Panc1 (cell line): ENCODE results near the gene NSMCE1. TPM values are rescaled to one million over a fixed set of nuclear protein-coding genes. Genes with fewer than 3 reads are reported as not detected.

Experiments used
- ATAC-seq: fragments of 200-7000 bp; cut with Tn5 transposase; 2 replicates; pipeline ENCODE4 v1.9.1; 2020; ENCODE audit warnings: mild to moderate bottlenecking, moderate library complexity
- BruUV-seq: library from RNA; stranded (reverse); fragments of 400-500 nt; replicated peaks from 2 replicates; lab custom pipeline; 2021; lab: Mats Ljungman, UMichigan
- CTCF ChIA-PET: fragments of 300-600 bp; sonication (Branson Sonifier 250); formaldehyde crosslinking; loops from one replicate; lab custom pipeline; 2022; ENCODE audit warnings: antibody characterized with exemption; lab: Charles Lee
- POLR2A ChIA-PET: fragments of 300-600 bp; sonication (Branson Sonifier 250); formaldehyde crosslinking; loops from one replicate; lab custom pipeline; 2022; ENCODE audit warnings: antibody characterized with exemption; lab: Charles Lee
- DNase-seq: peaks from one replicate; pipeline ENCODE4 v3.0.0-alpha.2; 2010; ENCODE audit warnings: low read depth, low spot score
- H3K27ac ChIP-seq: 2 replicates; pipeline ENCODE4 v1.5.1; 2011; ENCODE audit warnings: mild to moderate bottlenecking, low read length, inconsistent platforms
- H3K27me3 ChIP-seq: fragments of 200-500 bp; sonication (Bioruptor generic); 2 replicates; pipeline ENCODE4 v1.6.0; 2014; ENCODE audit warnings: low read length, inconsistent platforms; ENCODE audit not compliant: control insufficient read depth, insufficient read depth
- H3K36me3 ChIP-seq: fragments of 200-500 bp; sonication (Bioruptor generic); 2 replicates; pipeline ENCODE4 v1.5.1; 2014; ENCODE audit warnings: inconsistent platforms, mild to moderate bottlenecking, low read length, moderate library complexity; ENCODE audit not compliant: control insufficient read depth, insufficient read depth
- H3K4me1 ChIP-seq: 2 replicates; pipeline ENCODE4 v1.5.1; 2011; ENCODE audit warnings: inconsistent platforms, mild to moderate bottlenecking, low read length, moderate library complexity; ENCODE audit not compliant: control insufficient read depth, insufficient read depth
- H3K4me3 ChIP-seq, 2 experiments: 2 replicates each; pipeline ENCODE4 v1.5.1; 2011 to 2012; ENCODE audit warnings: low read depth in 2 of 2, low read length in 2 of 2, mild to moderate bottlenecking in 2 of 2, inconsistent platforms in 1 of 2, moderate library complexity in 1 of 2
- H3K9me3 ChIP-seq: fragments of 200-500 bp; sonication (Bioruptor generic); 2 replicates; pipeline ENCODE4 v1.5.1; 2014; ENCODE audit warnings: low read depth, mild to moderate bottlenecking, inconsistent platforms, low read length, moderate library complexity; ENCODE audit not compliant: control insufficient read depth, insufficient read depth
- POLR2AphosphoS5 ChIP-seq: IDR thresholded peaks from 2 replicates; pipeline ENCODE4 v1.6.1; 2012; ENCODE audit warnings: mild to moderate bottlenecking, low read depth, low read length, moderate library complexity
- SIN3A ChIP-seq: IDR thresholded peaks from 2 replicates; pipeline ENCODE4 v1.6.1; 2012; ENCODE audit warnings: low read depth, mild to moderate bottlenecking, low read length, moderate library complexity, borderline replicate concordance; ENCODE audit not compliant: insufficient read depth
- TCF7L2 ChIP-seq: IDR thresholded peaks from 2 replicates; pipeline ENCODE4 v1.6.1; 2011; ENCODE audit warnings: mild to moderate bottlenecking, low read depth, low read length, inconsistent platforms
- in situ Hi-C: cut with HindIII; loops from 2 replicates; pipeline ENCODE4 v1.10.0; 2016; ENCODE audit warnings: low sequenced_read_pairs, low pct_unique_long_range_greater_than_20kb
- intact Hi-C: fragments of 100-400 bp; cut with micrococcal nuclease; formaldehyde crosslinking; loops from one replicate; pipeline ENCODE4 v1.10.0; 2022; ENCODE audit not compliant: unreplicated experiment
- total RNA-seq: library from RNA; stranded (reverse); gene quantifications from one replicate; pipeline ENCODE4 v1.2.1, GENCODE V29; 2021; ENCODE audit not compliant: unreplicated experiment
- TF ChIP-seq, protein P1 (sequence below), 2 experiments: IDR thresholded peaks; 2 replicates each; pipeline ENCODE4 v1.6.1; 2011 to 2012; ENCODE audit warnings: low read depth in 2 of 2, control low read depth in 1 of 2, low read length in 1 of 2, mild to moderate bottlenecking in 1 of 2, moderate library complexity in 1 of 2; ENCODE audit not compliant: insufficient read depth in 1 of 2
- TF ChIP-seq, protein P2 (sequence below): fragments of 450-650 bp; IDR thresholded peaks from 2 replicates; pipeline ENCODE4 v1.5.1; 2017; ENCODE audit warnings: mild to moderate bottlenecking

Gene NSMCE1
- total RNA-seq, 1 experiment from 2014 or later, result 48.2 TPM

DNA sequence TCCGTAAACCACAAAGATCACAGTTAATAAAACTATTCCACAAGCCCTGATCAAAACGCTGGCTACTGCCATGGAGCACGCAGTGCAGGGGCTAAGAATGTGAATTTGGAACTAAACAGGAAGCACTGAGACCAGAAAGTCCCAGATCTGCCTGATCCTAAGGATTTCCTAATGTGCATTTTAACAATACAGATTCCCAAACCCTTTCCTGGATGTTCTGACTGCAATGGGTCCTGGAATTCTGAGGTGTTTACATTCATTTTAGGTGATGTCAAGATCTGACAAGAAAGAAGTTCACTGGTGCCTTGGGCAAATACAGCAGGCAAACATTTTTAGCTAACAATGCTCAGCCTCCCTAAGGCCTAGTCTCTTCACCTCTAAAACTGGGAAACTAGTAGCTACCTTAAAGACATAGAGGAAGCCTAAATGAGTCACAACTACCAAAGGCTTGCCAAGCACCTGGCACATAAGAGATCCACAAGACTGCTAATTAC is 10.3 kb downstream of the NSMCE1 start:
- Histone ChIP-seq H3K4me1 (peaks cover 5% of the 10 kb centered on the region), H3K27me3 (no peaks in the 10 kb centered on the region), H3K9me3 (no peaks in the 10 kb centered on the region), H3K27ac (no peak overlapping the region), H3K36me3 (no peaks in the 10 kb centered on the region; the same call in 1 of the 2 replicates), H3K4me3 (no peak overlapping the region)
- CTCF ChIA-PET, result no interaction called here
- in situ Hi-C loops, result no loop called here
- intact Hi-C loops, result no loop called here
- POLR2A ChIA-PET, result no interaction called here
- TF ChIP-seq, protein P1, sequence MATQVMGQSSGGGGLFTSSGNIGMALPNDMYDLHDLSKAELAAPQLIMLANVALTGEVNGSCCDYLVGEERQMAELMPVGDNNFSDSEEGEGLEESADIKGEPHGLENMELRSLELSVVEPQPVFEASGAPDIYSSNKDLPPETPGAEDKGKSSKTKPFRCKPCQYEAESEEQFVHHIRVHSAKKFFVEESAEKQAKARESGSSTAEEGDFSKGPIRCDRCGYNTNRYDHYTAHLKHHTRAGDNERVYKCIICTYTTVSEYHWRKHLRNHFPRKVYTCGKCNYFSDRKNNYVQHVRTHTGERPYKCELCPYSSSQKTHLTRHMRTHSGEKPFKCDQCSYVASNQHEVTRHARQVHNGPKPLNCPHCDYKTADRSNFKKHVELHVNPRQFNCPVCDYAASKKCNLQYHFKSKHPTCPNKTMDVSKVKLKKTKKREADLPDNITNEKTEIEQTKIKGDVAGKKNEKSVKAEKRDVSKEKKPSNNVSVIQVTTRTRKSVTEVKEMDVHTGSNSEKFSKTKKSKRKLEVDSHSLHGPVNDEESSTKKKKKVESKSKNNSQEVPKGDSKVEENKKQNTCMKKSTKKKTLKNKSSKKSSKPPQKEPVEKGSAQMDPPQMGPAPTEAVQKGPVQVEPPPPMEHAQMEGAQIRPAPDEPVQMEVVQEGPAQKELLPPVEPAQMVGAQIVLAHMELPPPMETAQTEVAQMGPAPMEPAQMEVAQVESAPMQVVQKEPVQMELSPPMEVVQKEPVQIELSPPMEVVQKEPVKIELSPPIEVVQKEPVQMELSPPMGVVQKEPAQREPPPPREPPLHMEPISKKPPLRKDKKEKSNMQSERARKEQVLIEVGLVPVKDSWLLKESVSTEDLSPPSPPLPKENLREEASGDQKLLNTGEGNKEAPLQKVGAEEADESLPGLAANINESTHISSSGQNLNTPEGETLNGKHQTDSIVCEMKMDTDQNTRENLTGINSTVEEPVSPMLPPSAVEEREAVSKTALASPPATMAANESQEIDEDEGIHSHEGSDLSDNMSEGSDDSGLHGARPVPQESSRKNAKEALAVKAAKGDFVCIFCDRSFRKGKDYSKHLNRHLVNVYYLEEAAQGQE (IDR thresholded peaks at IDR 0.05; ENCODE audit: insufficient read depth in 1 of 2, low read depth in 2 of 2, low read length in 1 of 2), result no peak
- TF ChIP-seq POLR2AphosphoS5, result no peak
- TF ChIP-seq SIN3A, result no peak
- TF ChIP-seq TCF7L2, result no peak
- TF ChIP-seq, protein P2, sequence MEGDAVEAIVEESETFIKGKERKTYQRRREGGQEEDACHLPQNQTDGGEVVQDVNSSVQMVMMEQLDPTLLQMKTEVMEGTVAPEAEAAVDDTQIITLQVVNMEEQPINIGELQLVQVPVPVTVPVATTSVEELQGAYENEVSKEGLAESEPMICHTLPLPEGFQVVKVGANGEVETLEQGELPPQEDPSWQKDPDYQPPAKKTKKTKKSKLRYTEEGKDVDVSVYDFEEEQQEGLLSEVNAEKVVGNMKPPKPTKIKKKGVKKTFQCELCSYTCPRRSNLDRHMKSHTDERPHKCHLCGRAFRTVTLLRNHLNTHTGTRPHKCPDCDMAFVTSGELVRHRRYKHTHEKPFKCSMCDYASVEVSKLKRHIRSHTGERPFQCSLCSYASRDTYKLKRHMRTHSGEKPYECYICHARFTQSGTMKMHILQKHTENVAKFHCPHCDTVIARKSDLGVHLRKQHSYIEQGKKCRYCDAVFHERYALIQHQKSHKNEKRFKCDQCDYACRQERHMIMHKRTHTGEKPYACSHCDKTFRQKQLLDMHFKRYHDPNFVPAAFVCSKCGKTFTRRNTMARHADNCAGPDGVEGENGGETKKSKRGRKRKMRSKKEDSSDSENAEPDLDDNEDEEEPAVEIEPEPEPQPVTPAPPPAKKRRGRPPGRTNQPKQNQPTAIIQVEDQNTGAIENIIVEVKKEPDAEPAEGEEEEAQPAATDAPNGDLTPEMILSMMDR, result no peak
- no TSS peak for BruUV-seq
- ATAC-seq (no peak), DNase-seq (no peak)

DNA sequence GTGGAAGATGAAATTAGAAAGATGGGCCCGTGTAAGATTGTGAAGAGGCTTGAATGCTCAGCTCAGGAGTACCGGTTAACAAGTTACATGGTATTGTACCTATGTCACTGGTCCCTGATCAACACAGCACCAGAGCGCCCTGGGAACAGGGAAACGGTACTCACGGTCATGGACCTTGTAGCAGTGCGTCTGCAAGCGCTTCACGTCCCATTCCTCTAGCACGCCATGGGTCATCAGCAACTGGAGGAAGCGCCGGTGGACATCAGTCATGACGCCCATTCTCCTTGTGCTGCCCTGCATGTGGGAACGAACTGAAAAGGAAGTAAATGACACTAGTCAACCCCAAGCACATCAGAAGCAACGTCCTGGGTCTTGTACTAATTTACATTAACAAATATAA is 11.3 kb downstream of the NSMCE1 start:
- DNase-seq, result no peak
- ATAC-seq, result no peak
- Histone ChIP-seq H3K4me3 (no peak overlapping the region), H3K27me3 (no peaks in the 10 kb centered on the region), H3K9me3 (no peaks in the 10 kb centered on the region), H3K36me3 (no peaks in the 10 kb centered on the region; the same call in 1 of the 2 replicates), H3K4me1 (peaks cover 5% of the 10 kb centered on the region), H3K27ac (no peak overlapping the region)
- POLR2A ChIA-PET, result interaction anchor here (0.7 kb wide), 1 partner anchor 43 kb away, joined by 3 read pairs; no protein-coding TSS in a partner anchor
- in situ Hi-C loops (no loop called here), intact Hi-C loops (no loop called here)
- BruUV-seq, result no TSS peak
- TF ChIP-seq SIN3A (no peak), TCF7L2 (no peak), POLR2AphosphoS5 (no peak)
- TF ChIP-seq, protein P2, result no peak
- TF ChIP-seq, protein P1 (IDR thresholded peaks at IDR 0.05; ENCODE audit: insufficient read depth in 1 of 2, low read depth in 2 of 2, low read length in 1 of 2), result no peak
- CTCF ChIA-PET, result no interaction called here
